Lower lobe of right lung (tissue), 2 donors: ENCODE measurements around the gene TMEM52. TPM values are rescaled to one million over a fixed set of nuclear protein-coding genes. Genes with fewer than 3 reads are reported as not detected.

Experiments used
- ATAC-seq, 2 donors: fragments of 200-7000 bp; cut with Tn5 transposase; one replicate each; pipeline ENCODE4 v1.9.1; 2020 to 2022; ENCODE audit warnings: mild to moderate bottlenecking in 2 of 2, moderate library complexity in 2 of 2
- DNase-seq: peaks from one replicate; pipeline ENCODE4 v3.0.0-alpha.2; 2020
- H3K27ac ChIP-seq: fragments of 200-600 bp; one replicate; pipeline ENCODE4 v1.8.0; 2022
- H3K27me3 ChIP-seq: fragments of 200-600 bp; one replicate; pipeline ENCODE4 v1.8.0; 2022; ENCODE audit warnings: low read depth
- H3K36me3 ChIP-seq: fragments of 200-600 bp; one replicate; pipeline ENCODE4 v1.8.0; 2022; ENCODE audit warnings: mild to moderate bottlenecking
- H3K4me1 ChIP-seq: fragments of 200-600 bp; one replicate; pipeline ENCODE4 v1.8.0; 2022
- H3K4me3 ChIP-seq: fragments of 200-600 bp; one replicate; pipeline ENCODE4 v1.8.0; 2022; ENCODE audit warnings: mild to moderate bottlenecking
- H3K9me3 ChIP-seq: fragments of 200-600 bp; one replicate; pipeline ENCODE4 v1.8.0; 2022
- intact Hi-C: fragments of 100-400 bp; cut with DNase I; formaldehyde crosslinking; loops from one replicate; pipeline ENCODE4 v1.11.0; 2022
- total RNA-seq: library from RNA; stranded (reverse); fragmentation: NEBNext Ultra II Directional; extraction: Animal tissue kit (Norgen Biotek cat#: 25700); gene quantifications from one replicate; pipeline ENCODE4 v1.2.1, GENCODE V29; 2021
- TF ChIP-seq, protein P1 (sequence below): fragments of 200-600 bp; IDR thresholded peaks from one replicate; pipeline ENCODE4 v1.8.0; 2022; ENCODE audit warnings: antibody characterized with exemption, mild to moderate bottlenecking
- donor health status: DM: no; HTN: yes; CAD: no; lungs with severe emphysema.

The TMEM52 gene
- total RNA-seq, 1 donor from 2014 or later, result 1.4 TPM

GRCh38 chr1:1899967-1900327 lies 19.1 kb downstream of the TMEM52 start:
- H3K27ac ChIP-seq, result no peak overlapping the region
- H3K9me3 ChIP-seq, result no peaks in the 10 kb centered on the region
- ATAC-seq (no peak), DNase-seq (no peak)
- no peak overlapping the region for H3K4me3 ChIP-seq
- H3K36me3 ChIP-seq, result no peaks in the 10 kb centered on the region
- intact Hi-C loops, result no loop called here
- peaks cover 2% of the 10 kb centered on the region for H3K4me1 ChIP-seq
- TF ChIP-seq, protein P1, sequence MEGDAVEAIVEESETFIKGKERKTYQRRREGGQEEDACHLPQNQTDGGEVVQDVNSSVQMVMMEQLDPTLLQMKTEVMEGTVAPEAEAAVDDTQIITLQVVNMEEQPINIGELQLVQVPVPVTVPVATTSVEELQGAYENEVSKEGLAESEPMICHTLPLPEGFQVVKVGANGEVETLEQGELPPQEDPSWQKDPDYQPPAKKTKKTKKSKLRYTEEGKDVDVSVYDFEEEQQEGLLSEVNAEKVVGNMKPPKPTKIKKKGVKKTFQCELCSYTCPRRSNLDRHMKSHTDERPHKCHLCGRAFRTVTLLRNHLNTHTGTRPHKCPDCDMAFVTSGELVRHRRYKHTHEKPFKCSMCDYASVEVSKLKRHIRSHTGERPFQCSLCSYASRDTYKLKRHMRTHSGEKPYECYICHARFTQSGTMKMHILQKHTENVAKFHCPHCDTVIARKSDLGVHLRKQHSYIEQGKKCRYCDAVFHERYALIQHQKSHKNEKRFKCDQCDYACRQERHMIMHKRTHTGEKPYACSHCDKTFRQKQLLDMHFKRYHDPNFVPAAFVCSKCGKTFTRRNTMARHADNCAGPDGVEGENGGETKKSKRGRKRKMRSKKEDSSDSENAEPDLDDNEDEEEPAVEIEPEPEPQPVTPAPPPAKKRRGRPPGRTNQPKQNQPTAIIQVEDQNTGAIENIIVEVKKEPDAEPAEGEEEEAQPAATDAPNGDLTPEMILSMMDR, result no peak
- H3K27me3 ChIP-seq, result peaks cover 6% of the 10 kb centered on the region

- Histone ChIP-seq H3K4me3 (no peak overlapping the region), H3K36me3 (no peaks in the 10 kb centered on the region), H3K9me3 (no peaks in the 10 kb centered on the region), H3K27me3 (peaks cover 6% of the 10 kb centered on the region), H3K27ac (no peak overlapping the region), H3K4me1 (peaks cover 8% of the 10 kb centered on the region)
- ATAC-seq (no peak), DNase-seq (no peak)
- intact Hi-C loops, result no loop called here
- TF ChIP-seq, protein P1, result no peak
Observed at GRCh38 chr1:1899266-1899966, 19.7 kb downstream of the TMEM52 start.

DNA sequence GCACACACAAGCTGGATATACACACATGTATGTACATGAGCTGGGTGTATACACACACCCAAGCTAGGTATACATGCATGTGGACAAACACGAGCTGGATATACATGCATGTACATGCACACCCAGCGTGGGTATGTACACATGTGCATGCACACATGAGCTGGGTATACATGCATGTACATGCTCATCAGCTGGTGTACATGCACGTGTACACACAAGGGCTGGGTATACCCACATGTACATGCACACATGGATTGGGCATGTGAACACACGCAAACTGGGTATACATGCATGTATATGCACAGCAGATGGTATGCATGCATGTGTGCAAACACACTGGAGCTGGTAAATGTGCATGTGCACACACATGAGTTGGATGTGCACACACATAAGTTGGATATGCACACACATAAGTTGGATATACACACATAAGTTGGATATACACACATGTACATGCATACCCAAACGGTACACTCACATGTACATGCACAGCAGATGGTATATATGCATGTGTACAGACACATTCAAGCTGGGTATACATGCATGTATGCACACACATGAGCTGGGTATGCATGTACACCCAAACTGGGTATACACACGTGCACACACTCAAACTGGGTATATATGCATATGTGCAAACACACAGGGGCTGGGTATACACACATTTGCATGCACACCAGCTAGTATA lies 20.7 kb downstream of the TMEM52 start:
- Histone ChIP-seq H3K36me3 (no peaks in the 10 kb centered on the region), H3K4me3 (no peak overlapping the region), H3K27ac (no peak overlapping the region), H3K4me1 (peaks cover 10% of the 10 kb centered on the region), H3K9me3 (no peaks in the 10 kb centered on the region), H3K27me3 (peaks cover 6% of the 10 kb centered on the region)
- no peak for ATAC-seq
- no peak for DNase-seq
- intact Hi-C loops, result no loop called here
- TF ChIP-seq, protein P1, result no peak

DNA sequence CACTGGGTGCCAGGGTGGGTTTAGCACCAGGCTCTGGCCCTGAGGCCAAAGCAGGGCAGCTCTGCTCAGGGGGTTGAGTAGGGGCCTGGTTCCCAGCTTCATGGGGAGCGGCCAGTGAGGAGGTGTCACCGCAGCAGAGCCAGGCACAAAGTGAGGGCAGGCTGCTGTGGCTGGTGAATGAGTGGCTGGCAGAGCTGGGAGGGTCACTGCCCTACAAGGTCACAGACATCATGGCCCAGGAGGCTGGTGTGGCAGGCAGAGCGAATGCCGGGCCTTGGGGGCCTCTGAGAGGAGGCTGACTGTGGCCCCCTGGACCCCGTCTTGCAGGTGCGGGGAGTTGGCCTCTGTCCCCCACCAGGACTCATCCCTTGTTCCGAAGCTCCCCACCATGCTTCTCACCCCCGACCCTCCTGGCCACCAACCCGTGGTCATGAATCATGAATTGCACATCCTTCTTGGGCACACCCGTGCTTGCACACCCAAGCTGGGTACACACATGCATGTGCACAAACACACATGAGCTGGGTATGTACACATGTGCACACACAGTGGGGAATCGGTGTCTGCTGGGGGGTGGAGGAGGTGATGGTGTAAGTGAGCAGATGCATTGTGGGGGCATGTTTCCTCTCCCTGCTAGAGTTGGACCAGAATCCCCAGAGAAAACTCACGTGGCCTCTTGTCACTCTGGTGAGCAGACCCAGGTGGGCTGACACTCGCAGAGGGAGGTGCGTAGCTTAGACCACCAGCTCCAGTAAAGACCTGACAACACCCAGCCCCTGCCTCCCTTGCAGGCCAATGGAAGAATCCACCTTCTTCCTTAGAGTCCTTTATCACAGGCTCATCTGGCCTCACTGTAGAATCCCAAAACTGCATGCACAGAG lies 23.4 kb downstream of the TMEM52 start:
- TF ChIP-seq, protein P1, result no peak
- Histone ChIP-seq H3K9me3 (no peaks in the 10 kb centered on the region), H3K4me1 (peaks cover 23% of the 10 kb centered on the region), H3K4me3 (no peak overlapping the region), H3K27ac (no peak overlapping the region), H3K36me3 (no peaks in the 10 kb centered on the region), H3K27me3 (peaks cover 6% of the 10 kb centered on the region)
- ATAC-seq (no peak), DNase-seq (no peak)
- intact Hi-C loops, result no loop called here

- TF ChIP-seq, protein P1, result no peak
- Histone ChIP-seq H3K36me3 (no peaks in the 10 kb centered on the region), H3K27me3 (peaks cover 6% of the 10 kb centered on the region), H3K4me3 (no peak overlapping the region), H3K27ac (no peak overlapping the region), H3K4me1 (peaks cover 23% of the 10 kb centered on the region), H3K9me3 (no peaks in the 10 kb centered on the region)
- intact Hi-C loops, result no loop called here
- DNase-seq (no peak), ATAC-seq (no peak)
Observed at GRCh38 chr1:1895060-1895418, 24.0 kb downstream of the TMEM52 start.
